Caco-2 (cell line): ENCODE data around the gene SLC25A42. TPM values are rescaled to one million over a fixed set of nuclear protein-coding genes. Genes with fewer than 3 reads are reported as not detected.

Experiments
- BruUV-seq: library from RNA; stranded (reverse); fragments of 400-500 nt; replicated peaks from 2 replicates; lab custom pipeline; 2021; lab: Mats Ljungman, UMichigan
- CTCF ChIA-PET: fragments of 300-600 bp; sonication (Branson Sonifier 250); formaldehyde crosslinking; loops from one replicate; lab custom pipeline; 2022; ENCODE audit warnings: antibody characterized with exemption; lab: Charles Lee
- POLR2A ChIA-PET: fragments of 300-600 bp; sonication (Branson Sonifier 250); formaldehyde crosslinking; loops from one replicate; lab custom pipeline; 2022; ENCODE audit warnings: antibody characterized with exemption; lab: Charles Lee
- DNase-seq, 2 experiments: peaks; one replicate each; pipeline versions ENCODE4 v3.0.0 to v3.0.0-alpha.2; 2020 to 2022
- H3K27me3 ChIP-seq: replicated peaks from 2 replicates; pipeline ENCODE4 v1.6.0; 2011; ENCODE audit warnings: low read length; ENCODE audit not compliant: control insufficient read depth, insufficient read depth
- H3K36me3 ChIP-seq: 2 replicates; pipeline ENCODE4 v1.5.1; 2011; ENCODE audit warnings: low read length; ENCODE audit not compliant: control insufficient read depth, insufficient read depth
- H3K4me1 ChIP-seq: fragments of 250-450 bp; sonication (Bioruptor Pico); 2 replicates; pipeline ENCODE4 v1.5.1; 2020; ENCODE audit warnings: mild to moderate bottlenecking
- H3K4me3 ChIP-seq: 2 replicates; pipeline ENCODE4 v1.5.1; 2011; ENCODE audit warnings: low read depth, mild to moderate bottlenecking, control low read depth, low read length
- H3K9me3 ChIP-seq: fragments of 250-450 bp; sonication (Bioruptor Pico); 2 replicates; pipeline ENCODE4 v1.5.1; 2020; ENCODE audit warnings: mild to moderate bottlenecking, moderate library complexity
- H3K27ac Mint-ChIP-seq: one replicate; pipeline ENCODE4 v1.8.0; 2022; ENCODE audit warnings: mixed read lengths; ENCODE audit not compliant: unreplicated experiment
- H3K27me3 Mint-ChIP-seq: one replicate; pipeline ENCODE4 v1.8.0; 2022; ENCODE audit warnings: mixed read lengths; ENCODE audit not compliant: insufficient read depth, unreplicated experiment
- H3K36me3 Mint-ChIP-seq: one replicate; pipeline ENCODE4 v1.8.0; 2022; ENCODE audit warnings: mild to moderate bottlenecking, mixed read lengths; ENCODE audit not compliant: insufficient read depth, unreplicated experiment
- H3K4me1 Mint-ChIP-seq: one replicate; pipeline ENCODE4 v1.8.0; 2022; ENCODE audit warnings: low read depth, mixed read lengths; ENCODE audit not compliant: unreplicated experiment
- H3K4me3 Mint-ChIP-seq: one replicate; pipeline ENCODE4 v1.8.0; 2022; ENCODE audit warnings: mild to moderate bottlenecking, moderate library complexity, mixed read lengths; ENCODE audit not compliant: unreplicated experiment
- H3K9me3 Mint-ChIP-seq: one replicate; pipeline ENCODE4 v1.8.0; 2022; ENCODE audit warnings: mixed read lengths; ENCODE audit not compliant: unreplicated experiment
- CTCF ChIP-seq, 2 experiments: fragments of 200-600 bp in 1 of 2; IDR thresholded peaks; 1 replicate in 1 of 2; 2 replicates in 1 of 2; pipeline versions ENCODE4 v1.5.1 to v1.8.0; 2011 to 2022; ENCODE audit warnings: antibody characterized with exemption in 1 of 2, control low read depth in 1 of 2, inconsistent platforms in 1 of 2, low read depth in 1 of 2, low read length in 1 of 2, mild to moderate bottlenecking in 1 of 2, moderate library complexity in 1 of 2; ENCODE audit not compliant: insufficient read depth in 1 of 2, severe bottlenecking in 1 of 2, unreplicated experiment in 1 of 2
- intact Hi-C: fragments of 100-400 bp; cut with micrococcal nuclease; formaldehyde crosslinking; loops from one replicate; pipeline ENCODE4 v1.10.0; 2022; ENCODE audit not compliant: unreplicated experiment
- total RNA-seq: library from RNA; stranded (reverse); gene quantifications from 2 replicates; pipeline ENCODE4 v1.2.3, GENCODE V29; 2022

The SLC25A42 gene
- total RNA-seq, 1 experiment from 2014 or later, result 4.5 TPM

GRCh38 chr19:19033176-19033425 lies 30.7 kb upstream of the SLC25A42 start:
- no peak for TF ChIP-seq CTCF (IDR thresholded peaks at IDR 0.05; ENCODE audit: insufficient read depth in 1 of 2, low read depth in 1 of 2, low read length in 1 of 2, severe bottlenecking in 1 of 2, unreplicated experiment in 1 of 2)
- H3K27ac Mint-ChIP-seq, result peak overlapping the region; percentile 78
- POLR2A ChIA-PET, result no interaction called here
- H3K9me3 Mint-ChIP-seq, result no peaks in the 10 kb centered on the region
- Histone ChIP-seq H3K9me3 (peaks cover 11% of the 10 kb centered on the region; the same call in 1 of the 2 replicates), H3K36me3 (peaks cover 2% of the 10 kb centered on the region; the same call in 1 of the 2 replicates), H3K4me3 (peak overlapping the region; percentile 77), H3K4me1 (no peaks in the 10 kb centered on the region; the same call in 1 of the 2 replicates), H3K27me3 (no peaks in the 10 kb centered on the region)
- BruUV-seq, result no TSS peak
- no peaks in the 10 kb centered on the region for H3K27me3 Mint-ChIP-seq
- CTCF ChIA-PET, result no interaction called here
- peak overlapping the region; percentile 96 for H3K4me3 Mint-ChIP-seq
- intact Hi-C loops, result no loop called here
- DNase-seq, result no peak
- H3K4me1 Mint-ChIP-seq, result no peaks in the 10 kb centered on the region
- H3K36me3 Mint-ChIP-seq, result peaks cover 44% of the 10 kb centered on the region

GRCh38 chr19:19033426-19034203 lies 30.2 kb upstream of the SLC25A42 start, which contains the start of the genes ARMC6 and SUGP2:
ARMC6 (plus strand) TSS chr19:19033603; CDS start chr19:19034210, 607 bp downstream.
SUGP2 (minus strand) TSS chr19:19033517; CDS start chr19:19031071, 2,446 bp downstream.
- TF ChIP-seq CTCF (IDR thresholded peaks at IDR 0.05; ENCODE audit: insufficient read depth in 1 of 2, low read depth in 1 of 2, low read length in 1 of 2, severe bottlenecking in 1 of 2, unreplicated experiment in 1 of 2), result peak in 1 of 2 experiments; percentile 13
- Histone ChIP-seq H3K27me3 (no peaks in the 10 kb centered on the region), H3K9me3 (peaks cover 11% of the 10 kb centered on the region; the same call in 1 of the 2 replicates), H3K4me1 (no peaks in the 10 kb centered on the region; the same call in 1 of the 2 replicates), H3K36me3 (peaks cover 2% of the 10 kb centered on the region; the same call in 1 of the 2 replicates), H3K4me3 (peak within 1 kb of the TSS; percentile 77)
- H3K27me3 Mint-ChIP-seq, result no peaks in the 10 kb centered on the region
- intact Hi-C loops, result no loop called here
- peaks cover 39% of the 10 kb centered on the region for H3K36me3 Mint-ChIP-seq
- H3K4me3 Mint-ChIP-seq, result peak within 1 kb of the TSS; percentile 96
- H3K9me3 Mint-ChIP-seq, result no peaks in the 10 kb centered on the region
- H3K4me1 Mint-ChIP-seq, result no peaks in the 10 kb centered on the region
- peak; percentile 85 to 88 for DNase-seq
- no TSS peak for BruUV-seq
- POLR2A ChIA-PET, result no interaction called here
- H3K27ac Mint-ChIP-seq, result peak within 1 kb of the TSS; percentile 85
- CTCF ChIA-PET, result no interaction called here

GRCh38 chr19:19034204-19034624 lies 29.6 kb upstream of the SLC25A42 start:
- Mint-ChIP-seq H3K4me3 (peak overlapping the region; percentile 96), H3K4me1 (no peaks in the 10 kb centered on the region), H3K27me3 (no peaks in the 10 kb centered on the region), H3K27ac (peak overlapping the region; percentile 85), H3K9me3 (no peaks in the 10 kb centered on the region), H3K36me3 (peaks cover 41% of the 10 kb centered on the region)
- peak; percentile 80 to 85 for DNase-seq
- no peak for TF ChIP-seq CTCF (IDR thresholded peaks at IDR 0.05; ENCODE audit: insufficient read depth in 1 of 2, low read depth in 1 of 2, low read length in 1 of 2, severe bottlenecking in 1 of 2, unreplicated experiment in 1 of 2)
- H3K27me3 ChIP-seq, result no peaks in the 10 kb centered on the region
- H3K9me3 ChIP-seq, result peaks cover 11% of the 10 kb centered on the region; the same call in 1 of the 2 replicates
- ChIA-PET CTCF (no interaction called here), POLR2A (no interaction called here)
- TSS peak; percentile 70 for BruUV-seq
- no peaks in the 10 kb centered on the region; the same call in 1 of the 2 replicates for H3K4me1 ChIP-seq
- intact Hi-C loops, result no loop called here
- peaks cover 2% of the 10 kb centered on the region; the same call in 1 of the 2 replicates for H3K36me3 ChIP-seq
- peak overlapping the region; percentile 77 for H3K4me3 ChIP-seq
